Neutrophil (primary cell): ENCODE data around the gene TTLL5.

ENCODE experiments used
- H3K27ac ChIP-seq: fragments of 200-600 bp; sonication (generic); 2 replicates; pipeline ENCODE4 v1.5.1; 2016; ENCODE audit warnings: mild to moderate bottlenecking, moderate library complexity
- H3K27me3 ChIP-seq: fragments of 200-600 bp; sonication (generic); 2 replicates; pipeline ENCODE4 v1.6.0; 2016; ENCODE audit warnings: mild to moderate bottlenecking
- H3K36me3 ChIP-seq: fragments of 200-600 bp; sonication (generic); 2 replicates; pipeline ENCODE4 v1.5.1; 2017
- H3K4me1 ChIP-seq, 2 experiments: fragments of 200-600 bp in 1 of 2; sonication (generic) in 1 of 2; 1 replicate in 1 of 2; 2 replicates in 1 of 2; pipeline versions ENCODE4 v1.5.1 to v1.6.1; 2013 to 2016; ENCODE audit warnings: low read depth in 1 of 2, low read length in 1 of 2, mild to moderate bottlenecking in 1 of 2, moderate library complexity in 1 of 2; ENCODE audit not compliant: control insufficient read depth in 1 of 2, insufficient read depth in 1 of 2
- H3K4me3 ChIP-seq, 2 experiments: fragments of 200-600 bp in 1 of 2; sonication (generic) in 1 of 2; 1 replicate in 1 of 2; 2 replicates in 1 of 2; pipeline ENCODE4 v1.5.1; 2013 to 2016; ENCODE audit warnings: low read depth in 1 of 2, low read length in 1 of 2, mild to moderate bottlenecking in 1 of 2, moderate library complexity in 1 of 2
- H3K9me3 ChIP-seq: fragments of 200-600 bp; sonication (generic); 2 replicates; pipeline ENCODE4 v1.5.1; 2016
- CTCF ChIP-seq: fragments of 200-600 bp; sonication (generic); IDR thresholded peaks from 2 replicates; pipeline ENCODE4 v1.5.1; 2016; ENCODE audit warnings: antibody characterized with exemption

TTLL5 gene

GRCh38 chr14:75734854-75735253 lies 73.8 kb downstream of the TTLL5 start:
- Histone ChIP-seq H3K4me3 (no peak overlapping the region), H3K9me3 (no peaks in the 10 kb centered on the region), H3K4me1 (no peaks in the 10 kb centered on the region), H3K27ac (no peak overlapping the region), H3K36me3 (peaks cover 11% of the 10 kb centered on the region), H3K27me3 (no peaks in the 10 kb centered on the region)
- no peak for TF ChIP-seq CTCF

GRCh38 chr14:75736845-75737485 lies 75.9 kb downstream of the TTLL5 start:
- no peaks in the 10 kb centered on the region for H3K9me3 ChIP-seq
- H3K27ac ChIP-seq, result no peak overlapping the region
- H3K4me3 ChIP-seq, result no peak overlapping the region
- H3K4me1 ChIP-seq, result no peaks in the 10 kb centered on the region
- TF ChIP-seq CTCF, result no peak
- H3K27me3 ChIP-seq, result no peaks in the 10 kb centered on the region
- H3K36me3 ChIP-seq, result peaks cover 11% of the 10 kb centered on the region

- Histone ChIP-seq H3K4me1 (no peaks in the 10 kb centered on the region), H3K9me3 (no peaks in the 10 kb centered on the region), H3K4me3 (no peak overlapping the region), H3K27ac (no peak overlapping the region), H3K27me3 (no peaks in the 10 kb centered on the region), H3K36me3 (peaks cover 11% of the 10 kb centered on the region)
- no peak for TF ChIP-seq CTCF
Observed at GRCh38 chr14:75738192-75738591, 77.1 kb downstream of the TTLL5 start.

- TF ChIP-seq CTCF, result no peak
- H3K27ac ChIP-seq, result no peak overlapping the region
- H3K9me3 ChIP-seq, result no peaks in the 10 kb centered on the region
- H3K36me3 ChIP-seq, result peaks cover 5% of the 10 kb centered on the region
- H3K4me1 ChIP-seq, result no peaks in the 10 kb centered on the region
- no peak overlapping the region for H3K4me3 ChIP-seq
- H3K27me3 ChIP-seq, result no peaks in the 10 kb centered on the region
Observed at GRCh38 chr14:75742867-75743266, 81.8 kb downstream of the TTLL5 start.

- Histone ChIP-seq H3K9me3 (no peaks in the 10 kb centered on the region), H3K36me3 (peaks cover 5% of the 10 kb centered on the region), H3K27ac (no peak overlapping the region), H3K4me1 (no peaks in the 10 kb centered on the region), H3K27me3 (no peaks in the 10 kb centered on the region), H3K4me3 (no peak overlapping the region)
- TF ChIP-seq CTCF, result no peak
Observed at GRCh38 chr14:75747899-75748298, 86.9 kb downstream of the TTLL5 start.
